Measurements from ENCODE around the gene NCF4.

GRCh38 chr22:36831717-36832116 lies 29.1 kb upstream of the NCF4 start:
- TF ChIP-seq POLR2A (IDR thresholded peaks at IDR 0.05; ENCODE audit: low read length) = no peak
- TF ChIP-seq GATA1 (IDR thresholded peaks at IDR 0.05; ENCODE audit: low read depth, low read length) = no peak
